Central memory CD8-positive, alpha-beta T cell (primary cell): Measurements from ENCODE around the gene CDC42EP5.
A peak's percentile ranks its signal among the peaks of the same experiment; 100 is the strongest.
"Not testable (repeated sequence)": the region's sequence is repeated elsewhere in the genome, so short reads cannot be mapped to it uniquely, and the experiment has no call there.

ENCODE experiments used
- ATAC-seq: fragments of 150-1000 bp; cut with Tn5 transposase; replicated peaks from 2 replicates; pipeline ENCODE4 v1.10.0; 2022; ENCODE audit warnings: mild to moderate bottlenecking, moderate FRiP score, moderate number of reproducible peaks; ENCODE audit not compliant: poor library complexity, severe bottlenecking; ENCODE audit errors: extremely low read depth
- DNase-seq, 2 donors: peaks; one replicate each; pipeline ENCODE4 v3.0.0; 2021; ENCODE audit warnings: low spot score in 2 of 2
- H3K27ac Mint-ChIP-seq: one replicate; pipeline ENCODE4 v1.8.0; 2022; ENCODE audit warnings: low read depth, mild to moderate bottlenecking, moderate library complexity, mixed read lengths
- H3K27me3 Mint-ChIP-seq: one replicate; pipeline ENCODE4 v1.8.0; 2022; ENCODE audit warnings: mixed read lengths
- H3K36me3 Mint-ChIP-seq: one replicate; pipeline ENCODE4 v1.8.0; 2022; ENCODE audit warnings: mild to moderate bottlenecking, moderate library complexity, mixed read lengths; ENCODE audit not compliant: insufficient read depth
- H3K4me1 Mint-ChIP-seq: one replicate; pipeline ENCODE4 v1.8.0; 2022; ENCODE audit warnings: mixed read lengths
- H3K4me3 Mint-ChIP-seq: one replicate; pipeline ENCODE4 v1.8.0; 2022; ENCODE audit warnings: mild to moderate bottlenecking, moderate library complexity, mixed read lengths
- H3K9me3 Mint-ChIP-seq: one replicate; pipeline ENCODE4 v1.8.0; 2022; ENCODE audit warnings: mixed read lengths

Gene CDC42EP5

GRCh38 chr19:54473071-54473891 lies at the start of gene CDC42EP5:
CDC42EP5 (minus strand) TSS chr19:54473296; CDS start chr19:54465547, 7,749 bp downstream.
- Mint-ChIP-seq H3K9me3 (no peaks in the 10 kb centered on the region), H3K27ac (no peak within 1 kb of the TSS), H3K27me3 (peaks cover 69% of the 10 kb centered on the region), H3K36me3 (no peaks in the 10 kb centered on the region), H3K4me1 (peaks cover 11% of the 10 kb centered on the region), H3K4me3 (no peak within 1 kb of the TSS)
- ATAC-seq, result no peak
- no peak for DNase-seq

GRCh38 chr19:54521860-54522513 lies 48.9 kb upstream of the CDC42EP5 start:
- no peak overlapping the region for H3K27ac Mint-ChIP-seq
- peaks cover 33% of the 10 kb centered on the region for H3K4me1 Mint-ChIP-seq
- H3K9me3 Mint-ChIP-seq, result peaks cover 5% of the 10 kb centered on the region

GRCh38 chr19:54521022-54521859 lies 48.1 kb upstream of the CDC42EP5 start:
- Mint-ChIP-seq H3K27me3 (peaks cover 52% of the 10 kb centered on the region), H3K4me1 (peaks cover 33% of the 10 kb centered on the region), H3K9me3 (peaks cover 5% of the 10 kb centered on the region), H3K4me3 (peak overlapping the region; percentile 38), H3K27ac (peak overlapping the region; percentile 3), H3K36me3 (no peaks in the 10 kb centered on the region)
- no peak for ATAC-seq
- DNase-seq, result no peak

More at GRCh38 chr19:54521860-54522513, 48.9 kb upstream of the CDC42EP5 start:
- H3K36me3 Mint-ChIP-seq, result no peaks in the 10 kb centered on the region
- no peak overlapping the region for H3K4me3 Mint-ChIP-seq
- no peak for ATAC-seq
- H3K27me3 Mint-ChIP-seq, result peaks cover 54% of the 10 kb centered on the region
- no peak for DNase-seq

GRCh38 chr19:54518844-54519243 lies 45.7 kb upstream of the CDC42EP5 start:
- ATAC-seq (peak; percentile 62), DNase-seq (no peak)
- H3K4me1 Mint-ChIP-seq, result peaks cover 33% of the 10 kb centered on the region
- peaks cover 5% of the 10 kb centered on the region for H3K9me3 Mint-ChIP-seq
- H3K36me3 Mint-ChIP-seq, result no peaks in the 10 kb centered on the region
- peaks cover 70% of the 10 kb centered on the region for H3K27me3 Mint-ChIP-seq
- no peak overlapping the region for H3K27ac Mint-ChIP-seq
- H3K4me3 Mint-ChIP-seq, result no peak overlapping the region

GRCh38 chr19:54517483-54517882 lies 44.4 kb upstream of the CDC42EP5 start:
- Mint-ChIP-seq H3K36me3 (peaks cover 2% of the 10 kb centered on the region), H3K27me3 (peaks cover 76% of the 10 kb centered on the region), H3K4me1 (peaks cover 27% of the 10 kb centered on the region), H3K4me3 (no peak overlapping the region), H3K9me3 (peaks cover 5% of the 10 kb centered on the region), H3K27ac (no peak overlapping the region)
- peak; percentile 49 for ATAC-seq
- DNase-seq, result peak; percentile 27 to 40

- peaks cover 7% of the 10 kb centered on the region for H3K4me1 Mint-ChIP-seq
- H3K9me3 Mint-ChIP-seq, result peaks cover 5% of the 10 kb centered on the region
- H3K27me3 Mint-ChIP-seq, result peaks cover 56% of the 10 kb centered on the region
- ATAC-seq (no peak), DNase-seq (no peak)
- no peak overlapping the region for H3K27ac Mint-ChIP-seq
- no peak overlapping the region for H3K4me3 Mint-ChIP-seq
- H3K36me3 Mint-ChIP-seq, result peaks cover 2% of the 10 kb centered on the region
Observed at GRCh38 chr19:54515156-54515555, 42.1 kb upstream of the CDC42EP5 start.

DNA sequence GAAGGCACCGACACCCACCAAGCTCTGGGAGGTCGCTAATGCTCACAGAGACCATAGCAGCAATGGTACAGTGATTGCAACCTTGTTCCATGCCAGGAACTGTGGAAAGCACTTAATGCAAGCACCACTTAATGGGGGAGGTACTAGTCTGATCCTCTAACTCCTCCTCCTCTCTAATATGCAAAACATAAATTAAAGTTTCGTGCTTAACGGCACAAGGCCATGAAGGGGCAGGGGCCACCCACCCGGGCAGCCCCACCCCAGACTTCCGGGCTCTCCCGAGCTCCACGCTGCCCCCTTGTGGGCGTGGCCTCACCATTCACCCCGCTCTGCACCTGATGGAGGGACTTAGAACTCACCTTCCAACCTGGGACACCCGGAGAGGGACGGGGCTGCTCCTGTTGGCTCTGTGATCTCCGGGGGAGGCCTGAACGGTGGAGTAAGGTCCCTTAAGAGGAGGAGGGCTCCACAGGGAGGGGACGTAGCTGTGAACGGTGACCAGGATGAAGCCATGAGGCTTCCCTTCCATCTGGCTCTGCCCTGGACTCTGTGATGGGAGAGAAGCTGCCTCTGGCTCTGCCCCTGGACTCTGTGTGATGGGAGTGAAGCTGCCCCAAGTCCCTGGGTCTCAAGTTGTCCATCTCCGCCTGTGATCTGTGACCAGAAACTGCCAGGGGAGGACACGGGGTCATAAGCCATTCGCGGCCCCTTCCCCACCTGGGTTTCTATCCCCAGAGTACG lies 36.3 kb upstream of the CDC42EP5 start:
- not testable (repeated sequence) for DNase-seq, H3K27ac Mint-ChIP-seq, H3K36me3 Mint-ChIP-seq, H3K4me3 Mint-ChIP-seq, H3K9me3 Mint-ChIP-seq
- peak; percentile 55 for ATAC-seq
- Mint-ChIP-seq H3K4me1 (peaks cover 34% of the 10 kb centered on the region), H3K27me3 (peaks cover 24% of the 10 kb centered on the region)

GRCh38 chr19:54508487-54508886 lies 35.4 kb upstream of the CDC42EP5 start:
- not testable (repeated sequence) for H3K27ac Mint-ChIP-seq, ATAC-seq, H3K4me3 Mint-ChIP-seq, H3K9me3 Mint-ChIP-seq, DNase-seq, H3K36me3 Mint-ChIP-seq
- Mint-ChIP-seq H3K27me3 (peaks cover 19% of the 10 kb centered on the region), H3K4me1 (peaks cover 34% of the 10 kb centered on the region)

DNA sequence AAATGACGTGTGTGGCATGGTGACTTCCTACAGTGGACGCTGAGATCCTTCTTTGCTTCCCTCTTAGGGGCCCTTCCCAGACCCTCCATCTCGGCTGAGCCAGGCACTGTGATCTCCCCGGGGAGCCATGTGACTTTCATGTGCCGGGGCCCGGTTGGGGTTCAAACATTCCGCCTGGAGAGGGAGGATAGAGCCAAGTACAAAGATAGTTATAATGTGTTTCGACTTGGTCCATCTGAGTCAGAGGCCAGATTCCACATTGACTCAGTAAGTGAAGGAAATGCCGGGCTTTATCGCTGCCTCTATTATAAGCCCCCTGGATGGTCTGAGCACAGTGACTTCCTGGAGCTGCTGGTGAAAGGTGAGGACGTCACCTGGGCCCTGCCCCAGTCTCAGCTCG lies 34.7 kb upstream of the CDC42EP5 start:
- H3K27ac Mint-ChIP-seq, result peak overlapping the region; percentile 51
- no peaks in the 10 kb centered on the region for H3K9me3 Mint-ChIP-seq
- H3K36me3 Mint-ChIP-seq, result peaks cover 4% of the 10 kb centered on the region
- DNase-seq (no peak), ATAC-seq (no peak)
- peak overlapping the region; percentile 60 for H3K4me3 Mint-ChIP-seq
- peaks cover 13% of the 10 kb centered on the region for H3K27me3 Mint-ChIP-seq
- H3K4me1 Mint-ChIP-seq, result peaks cover 39% of the 10 kb centered on the region

GRCh38 chr19:54507038-54507717 lies 34.1 kb upstream of the CDC42EP5 start:
- not testable (repeated sequence) for DNase-seq, H3K27me3 Mint-ChIP-seq, H3K9me3 Mint-ChIP-seq, H3K36me3 Mint-ChIP-seq
- peak; percentile 79 for ATAC-seq
- peak overlapping the region; percentile 51 for H3K27ac Mint-ChIP-seq
- peaks cover 46% of the 10 kb centered on the region for H3K4me1 Mint-ChIP-seq
- H3K4me3 Mint-ChIP-seq, result peak overlapping the region; percentile 60

DNA sequence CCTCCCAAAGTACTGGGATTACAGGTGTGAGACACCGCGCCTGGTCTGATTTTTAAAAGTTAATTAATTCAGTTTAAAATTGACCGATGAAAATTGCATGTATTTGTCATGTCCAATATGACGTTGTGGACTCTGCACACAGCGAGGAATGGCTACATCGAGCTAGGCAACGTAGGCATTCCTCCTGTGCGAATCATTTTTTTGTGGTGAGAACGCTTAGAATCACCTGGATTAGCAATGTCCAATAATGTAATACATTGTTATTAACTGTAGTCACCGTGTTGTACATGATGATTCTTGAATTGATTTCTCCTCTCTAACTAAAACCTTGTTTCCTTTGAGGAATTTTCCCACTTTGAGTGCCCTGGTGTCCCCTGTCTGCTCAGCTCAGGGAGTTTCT lies 33.0 kb upstream of the CDC42EP5 start:
- peak overlapping the region; percentile 51 for H3K27ac Mint-ChIP-seq
- H3K4me3 Mint-ChIP-seq, result peak overlapping the region; percentile 60
- peaks cover 10% of the 10 kb centered on the region for H3K27me3 Mint-ChIP-seq
- H3K9me3 Mint-ChIP-seq, result no peaks in the 10 kb centered on the region
- ATAC-seq, result no peak
- H3K36me3 Mint-ChIP-seq, result peaks cover 4% of the 10 kb centered on the region
- DNase-seq, result no peak
- H3K4me1 Mint-ChIP-seq, result peaks cover 46% of the 10 kb centered on the region
